ENCODE measurements around the gene LRIG1. TPM values are rescaled to one million over a fixed set of nuclear protein-coding genes. Genes with fewer than 3 reads are reported as not detected.

Gene LRIG1
- total RNA-seq, 1 experiment from 2014 or later, result 2.2 TPM

- ATAC-seq, result no peak
- DNase-seq, result no peak
Observed at GRCh38 chr3:66415867-66416428, 84.9 kb downstream of the LRIG1 start.

GRCh38 chr3:66414846-66415245 lies 86.0 kb downstream of the LRIG1 start:
- Histone ChIP-seq H3F3A (ENCODE audit: low read length, unreplicated experiment) (no peaks in the 10 kb centered on the region), H3K9me3 (ENCODE audit: low read length) (no peaks in the 10 kb centered on the region), H3K9me2 (replicated peaks; ENCODE audit: low read length) (no peaks in the 10 kb centered on the region), H4K20me1 (ENCODE audit: low read length) (no peaks in the 10 kb centered on the region), H3K4me3 (ENCODE audit: low read length) (no peak overlapping the region), H3K36me3 (ENCODE audit: low read depth, low read length) (no peaks in the 10 kb centered on the region), H3K4me2 (ENCODE audit: low read length) (no peak overlapping the region), H2AFZ (ENCODE audit: low read length) (no peak overlapping the region), H3K27me3 (ENCODE audit: low read length) (no peaks in the 10 kb centered on the region), H3K4me1 (ENCODE audit: insufficient read depth, low read length) (no peaks in the 10 kb centered on the region), H3K27ac (ENCODE audit: low read length) (no peak overlapping the region), H3K79me2 (ENCODE audit: low read length) (no peaks in the 10 kb centered on the region), H3K9ac (ENCODE audit: low read length) (no peak overlapping the region)
- TF ChIP-seq EZH2 (IDR thresholded peaks at IDR 0.05; ENCODE audit: low read length, unreplicated experiment) (no peak), EZH2phosphoT487 (IDR thresholded peaks at IDR 0.05; ENCODE audit: borderline replicate concordance, low read length) (no peak), CTCF (conservative IDR thresholded peaks at IDR 0.05; ENCODE audit: low read depth, low read length) (no peak)
- ChIA-PET CTCF (no interaction called here), POLR2A (ENCODE audit: unreplicated experiment) (no interaction called here)
- intact Hi-C loops (cut with micrococcal nuclease), result no loop called here
- ATAC-seq (no peak), DNase-seq (no peak)
- no TSS peak for BruUV-seq (replicated peaks)

More at GRCh38 chr3:66415867-66416428, 84.9 kb downstream of the LRIG1 start:
- H3K9me3 ChIP-seq (ENCODE audit: low read length), result no peaks in the 10 kb centered on the region
- ChIA-PET POLR2A (ENCODE audit: unreplicated experiment) (no interaction called here), CTCF (no interaction called here)
- no peak overlapping the region for H3K27ac ChIP-seq (ENCODE audit: low read length)
- H3K4me3 ChIP-seq (ENCODE audit: low read length), result no peak overlapping the region
- H3K9me2 ChIP-seq (replicated peaks; ENCODE audit: low read length), result no peaks in the 10 kb centered on the region
- H4K20me1 ChIP-seq (ENCODE audit: low read length), result no peaks in the 10 kb centered on the region
- H2AFZ ChIP-seq (ENCODE audit: low read length), result no peak overlapping the region
- H3K36me3 ChIP-seq (ENCODE audit: low read depth, low read length), result no peaks in the 10 kb centered on the region
- H3K4me2 ChIP-seq (ENCODE audit: low read length), result no peak overlapping the region
- H3F3A ChIP-seq (ENCODE audit: low read length, unreplicated experiment), result no peaks in the 10 kb centered on the region
- TF ChIP-seq CTCF (conservative IDR thresholded peaks at IDR 0.05; ENCODE audit: low read depth, low read length) (no peak), EZH2 (IDR thresholded peaks at IDR 0.05; ENCODE audit: low read length, unreplicated experiment) (no peak), EZH2phosphoT487 (IDR thresholded peaks at IDR 0.05; ENCODE audit: borderline replicate concordance, low read length) (no peak)
- H3K9ac ChIP-seq (ENCODE audit: low read length), result no peak overlapping the region
- no peaks in the 10 kb centered on the region for H3K79me2 ChIP-seq (ENCODE audit: low read length)
- H3K27me3 ChIP-seq (ENCODE audit: low read length), result no peaks in the 10 kb centered on the region
- intact Hi-C loops (cut with micrococcal nuclease), result no loop called here
- BruUV-seq (replicated peaks), result no TSS peak
- no peaks in the 10 kb centered on the region for H3K4me1 ChIP-seq (ENCODE audit: insufficient read depth, low read length)

GRCh38 chr3:66413151-66413751 lies 87.6 kb downstream of the LRIG1 start:
- BruUV-seq (replicated peaks), result no TSS peak
- Histone ChIP-seq H3K27ac (ENCODE audit: low read length) (no peak overlapping the region), H3F3A (ENCODE audit: low read length, unreplicated experiment) (no peaks in the 10 kb centered on the region), H3K4me1 (ENCODE audit: insufficient read depth, low read length) (no peaks in the 10 kb centered on the region), H4K20me1 (ENCODE audit: low read length) (no peaks in the 10 kb centered on the region), H3K9ac (ENCODE audit: low read length) (no peak overlapping the region), H3K9me3 (ENCODE audit: low read length) (no peaks in the 10 kb centered on the region), H3K4me3 (ENCODE audit: low read length) (no peak overlapping the region), H3K36me3 (ENCODE audit: low read depth, low read length) (no peaks in the 10 kb centered on the region), H3K4me2 (ENCODE audit: low read length) (no peak overlapping the region), H2AFZ (ENCODE audit: low read length) (no peak overlapping the region), H3K9me2 (replicated peaks; ENCODE audit: low read length) (no peaks in the 10 kb centered on the region), H3K79me2 (ENCODE audit: low read length) (no peaks in the 10 kb centered on the region), H3K27me3 (ENCODE audit: low read length) (no peaks in the 10 kb centered on the region)
- TF ChIP-seq EZH2 (IDR thresholded peaks at IDR 0.05; ENCODE audit: low read length, unreplicated experiment), result no peak
- TF ChIP-seq CTCF (conservative IDR thresholded peaks at IDR 0.05; ENCODE audit: low read depth, low read length), result no peak
- no peak for TF ChIP-seq EZH2phosphoT487 (IDR thresholded peaks at IDR 0.05; ENCODE audit: borderline replicate concordance, low read length)
- ChIA-PET CTCF (no interaction called here), POLR2A (ENCODE audit: unreplicated experiment) (no interaction called here)
- intact Hi-C loops (cut with micrococcal nuclease), result no loop called here
- peak; percentile 4 for DNase-seq
- no peak for ATAC-seq

Data from PC-3 (cell line).